ENCODE measurements around the gene RNF26. TPM values are rescaled to one million over a fixed set of nuclear protein-coding genes. Genes with fewer than 3 reads are reported as not detected.
A peak's percentile ranks its signal among the peaks of the same experiment; 100 is the strongest.

The RNF26 gene
- total and polyA plus RNA-seq, 2 of the 13 experiments (the other 11 are each of a cell fraction or from before 2014, with no cell fraction given): 11.9 to 26.3 TPM

GRCh38 chr11:119334174-119334930 lies at the start of gene RNF26 (continued):
- TF ChIP-seq E2F1 (CRISPR knock-in tag; IDR thresholded peaks at IDR 0.05) (peak; percentile 67), CBX1 (IDR thresholded peaks at IDR 0.05; ENCODE audit: low read depth) (peak; percentile 39), HOXA5 (CRISPR knock-in tag; IDR thresholded peaks at IDR 0.05) (0 out of 2 replicates have a peak, but pooled peaks have one; percentile 38), CREM (IDR thresholded peaks at IDR 0.05) (peak; percentile 90), CREM (CRISPR knock-in tag; IDR thresholded peaks at IDR 0.05) (no peak), TEAD2 (CRISPR knock-in tag; IDR thresholded peaks at IDR 0.05) (0 out of 2 replicates have a peak, but pooled peaks have one; percentile 27), POLR2G (IDR thresholded peaks at IDR 0.05; ENCODE audit: low read depth, low read length) (peak; percentile 85), PHF8 (CRISPR knock-in tag; IDR thresholded peaks at IDR 0.05) (peak; percentile 83), ZNF766 (CRISPR knock-in tag; IDR thresholded peaks at IDR 0.05; ENCODE audit: borderline replicate concordance) (0 out of 2 replicates have a peak, but pooled peaks have one; percentile 65), TBX2 (CRISPR knock-in tag; IDR thresholded peaks at IDR 0.05; ENCODE audit: borderline replicate concordance) (peak; percentile 43; the same call in 1 of the 2 replicates), HDAC1 (CRISPR knock-in tag; IDR thresholded peaks at IDR 0.05) (peak; percentile 76), ZNF234 (CRISPR knock-in tag; conservative IDR thresholded peaks at IDR 0.05) (no peak), DNMT1 (CRISPR knock-in tag; IDR thresholded peaks at IDR 0.05) (no peak), ZNF703 (CRISPR knock-in tag; IDR thresholded peaks at IDR 0.05; ENCODE audit: borderline replicate concordance) (no peak), ZBED4 (CRISPR knock-in tag; IDR thresholded peaks at IDR 0.05; ENCODE audit: borderline replicate concordance) (peak; percentile 27; the same call in 1 of the 2 replicates), ZNF614 (CRISPR knock-in tag; IDR thresholded peaks at IDR 0.05; ENCODE audit: borderline replicate concordance) (peak; percentile 45; the same call in 1 of the 2 replicates), THAP7 (CRISPR knock-in tag; IDR thresholded peaks at IDR 0.05) (0 out of 2 replicates have a peak, but pooled peaks have one; percentile 30)
